ENCODE results near the gene CADM3.

CADM3 gene

DNA sequence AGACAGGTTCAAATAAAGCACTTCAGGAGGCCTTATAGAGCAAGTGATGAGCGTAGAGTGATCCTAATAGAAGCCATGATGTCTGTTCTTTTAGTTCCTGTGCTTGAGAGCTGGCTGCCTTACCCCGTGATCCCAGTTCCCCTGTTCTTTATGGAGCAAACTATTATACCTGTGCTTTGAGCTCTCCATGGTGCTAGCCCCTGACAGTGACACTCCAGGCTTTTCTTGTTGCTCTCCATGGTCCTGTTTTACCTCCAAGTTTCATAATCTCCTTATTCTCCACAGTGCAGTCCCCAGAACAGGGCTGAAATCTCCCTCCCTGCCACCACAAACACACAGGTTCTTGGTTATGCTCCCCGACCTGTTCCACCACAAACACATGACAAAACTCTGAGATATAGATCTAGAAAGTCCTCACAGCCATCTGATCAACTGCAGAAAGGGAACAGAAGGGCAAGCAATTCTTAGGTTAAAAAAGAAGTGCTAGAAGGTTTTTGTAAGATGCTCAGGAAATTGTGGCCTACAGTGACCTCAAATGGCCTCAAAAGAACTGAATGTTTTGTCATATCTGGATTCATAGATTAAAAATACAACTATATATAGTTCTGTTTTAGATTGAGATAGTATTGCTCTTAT is 6.0 kb downstream of the CADM3 start:
- Histone ChIP-seq H3K79me2 (no peaks in the 10 kb centered on the region), H3K27ac (no peak overlapping the region), H3K9ac (no peak overlapping the region), H2AFZ (no peak overlapping the region), H3K4me2 (ENCODE audit: low read length) (no peak overlapping the region), H3K9me3 (ENCODE audit: control insufficient read depth, low read length) (no peaks in the 10 kb centered on the region), H3K4me3 (ENCODE audit: low read depth, low read length) (no peak overlapping the region), H3K36me3 (ENCODE audit: control insufficient read depth, insufficient read depth, low read length) (no peaks in the 10 kb centered on the region), H3K27me3 (ENCODE audit: control insufficient read depth, insufficient read depth, low read length) (no peaks in the 10 kb centered on the region), H3K4me1 (no peaks in the 10 kb centered on the region)
- TF ChIP-seq CTCF (IDR thresholded peaks at IDR 0.05) = no peak

- Histone ChIP-seq H3K9ac (no peak overlapping the region), H3K27ac (no peak overlapping the region), H3K36me3 (ENCODE audit: control insufficient read depth, insufficient read depth, low read length) (no peaks in the 10 kb centered on the region), H3K79me2 (no peaks in the 10 kb centered on the region), H3K4me2 (ENCODE audit: low read length) (no peak overlapping the region), H3K4me1 (no peaks in the 10 kb centered on the region), H3K27me3 (ENCODE audit: control insufficient read depth, insufficient read depth, low read length) (no peaks in the 10 kb centered on the region), H2AFZ (no peak overlapping the region), H3K9me3 (ENCODE audit: control insufficient read depth, low read length) (no peaks in the 10 kb centered on the region), H3K4me3 (ENCODE audit: low read depth, low read length) (no peak overlapping the region)
- no peak for TF ChIP-seq CTCF (IDR thresholded peaks at IDR 0.05)
Observed at GRCh38 chr1:159179906-159180305, 8.5 kb downstream of the CADM3 start.

DNA sequence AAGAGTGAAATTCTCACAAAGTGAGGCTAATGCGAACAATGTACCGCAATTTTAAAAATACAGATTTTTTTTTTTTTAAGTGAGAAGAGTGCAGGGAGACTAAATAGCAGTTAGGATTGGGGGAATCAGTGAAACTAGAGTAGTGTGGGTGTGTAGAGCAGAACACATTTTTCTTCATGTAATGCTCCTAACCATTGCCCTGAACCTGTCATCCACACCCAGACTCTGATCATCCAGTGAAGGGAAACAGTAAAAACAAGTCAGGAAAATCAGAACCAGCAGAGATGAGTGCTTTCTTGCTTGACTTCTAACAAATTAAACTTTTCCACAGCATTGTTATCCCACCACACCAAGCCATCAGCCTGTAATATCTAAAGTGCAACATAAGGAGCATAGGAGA is 9.1 kb downstream of the CADM3 start:
- Histone ChIP-seq H3K36me3 (ENCODE audit: control insufficient read depth, insufficient read depth, low read length) (no peaks in the 10 kb centered on the region), H2AFZ (no peak overlapping the region), H3K4me1 (no peaks in the 10 kb centered on the region), H3K4me2 (ENCODE audit: low read length) (no peak overlapping the region), H3K4me3 (ENCODE audit: low read depth, low read length) (no peak overlapping the region), H3K9ac (no peak overlapping the region), H3K79me2 (no peaks in the 10 kb centered on the region), H3K27ac (no peak overlapping the region), H3K27me3 (ENCODE audit: control insufficient read depth, insufficient read depth, low read length) (no peaks in the 10 kb centered on the region), H3K9me3 (ENCODE audit: control insufficient read depth, low read length) (no peaks in the 10 kb centered on the region)
- no peak for TF ChIP-seq CTCF (IDR thresholded peaks at IDR 0.05)

DNA sequence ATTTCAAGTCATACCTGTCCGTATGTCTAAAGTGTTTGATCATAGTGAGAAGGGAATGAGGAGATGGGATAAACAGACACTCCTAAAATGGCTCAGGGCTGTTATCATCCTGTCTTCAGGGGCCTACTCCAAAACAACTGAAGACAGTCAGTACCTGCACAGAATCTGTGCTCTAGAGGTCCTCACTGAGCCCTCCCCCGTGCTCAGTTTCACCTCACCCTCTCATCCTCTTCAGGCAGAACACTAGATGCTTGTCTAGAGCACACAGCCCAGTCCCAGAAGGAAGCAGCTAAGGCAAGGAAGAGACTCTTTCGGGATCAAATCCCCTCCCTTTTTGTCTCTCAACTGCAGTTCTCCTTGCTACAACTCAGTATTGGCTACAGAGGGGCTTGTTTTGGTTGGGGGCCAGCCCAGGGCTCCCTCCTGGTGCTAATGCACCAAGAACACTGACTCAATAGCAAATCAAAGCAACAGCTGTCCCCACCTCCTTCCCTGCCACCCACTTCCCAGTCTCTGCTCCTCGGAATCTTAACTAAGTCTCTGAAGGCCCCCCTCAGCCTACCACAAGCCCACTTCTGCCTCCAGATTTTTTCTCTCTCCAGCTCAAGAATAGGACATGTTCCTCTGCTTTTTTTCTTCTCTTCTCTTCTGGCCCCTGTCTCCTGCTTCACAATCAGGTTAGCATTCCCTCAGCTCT is 10.1 kb downstream of the CADM3 start:
- TF ChIP-seq CTCF (IDR thresholded peaks at IDR 0.05) = no peak

DNA sequence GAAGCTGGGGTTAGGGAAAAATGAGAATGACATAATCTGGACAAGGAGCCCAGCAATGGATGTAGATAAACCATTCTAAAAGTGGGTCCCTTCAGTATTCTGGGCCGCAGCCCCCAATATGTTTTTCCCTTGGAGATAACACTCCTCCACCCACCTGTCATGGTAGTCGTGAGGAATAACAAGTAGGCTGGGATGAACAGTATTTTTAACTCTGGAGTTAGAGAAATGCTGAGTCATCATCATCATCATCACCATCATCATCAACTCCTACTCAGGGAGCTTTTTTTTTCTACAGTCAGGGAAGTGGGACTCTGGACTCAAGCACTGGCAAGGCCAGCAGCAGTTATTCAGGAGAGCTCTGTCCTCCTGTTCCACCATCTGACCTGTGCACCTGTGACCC is 12.8 kb downstream of the CADM3 start:
- no peak overlapping the region for H3K9ac ChIP-seq
- no peaks in the 10 kb centered on the region for H3K27me3 ChIP-seq (ENCODE audit: control insufficient read depth, insufficient read depth, low read length)
- H3K9me3 ChIP-seq (ENCODE audit: control insufficient read depth, low read length) = no peaks in the 10 kb centered on the region
- no peak overlapping the region for H3K27ac ChIP-seq
- no peaks in the 10 kb centered on the region for H3K79me2 ChIP-seq
- no peak overlapping the region for H2AFZ ChIP-seq
- H3K4me3 ChIP-seq (ENCODE audit: low read depth, low read length) = no peak overlapping the region
- no peak for TF ChIP-seq CTCF (IDR thresholded peaks at IDR 0.05)
- no peaks in the 10 kb centered on the region for H3K36me3 ChIP-seq (ENCODE audit: control insufficient read depth, insufficient read depth, low read length)
- H3K4me1 ChIP-seq = no peaks in the 10 kb centered on the region
- H3K4me2 ChIP-seq (ENCODE audit: low read length) = no peak overlapping the region

More for the DNA sequence above, 10.1 kb downstream of the CADM3 start:
- H3K4me2 ChIP-seq (ENCODE audit: low read length) = no peak overlapping the region
- H3K79me2 ChIP-seq = no peaks in the 10 kb centered on the region
- no peak overlapping the region for H3K9ac ChIP-seq
- H3K36me3 ChIP-seq (ENCODE audit: control insufficient read depth, insufficient read depth, low read length) = no peaks in the 10 kb centered on the region
- no peaks in the 10 kb centered on the region for H3K4me1 ChIP-seq
- no peak overlapping the region for H2AFZ ChIP-seq
- H3K4me3 ChIP-seq (ENCODE audit: low read depth, low read length) = no peak overlapping the region
- no peak overlapping the region for H3K27ac ChIP-seq
- H3K27me3 ChIP-seq (ENCODE audit: control insufficient read depth, insufficient read depth, low read length) = no peaks in the 10 kb centered on the region
- no peaks in the 10 kb centered on the region for H3K9me3 ChIP-seq (ENCODE audit: control insufficient read depth, low read length)

Data from parathyroid adenoma (tissue), 2 donors.